Measurements from ENCODE around the gene LEFTY1. TPM values are rescaled to one million over a fixed set of nuclear protein-coding genes. Genes with fewer than 3 reads are reported as not detected.
"Not testable (repeated sequence)": the region's sequence is repeated elsewhere in the genome, so short reads cannot be mapped to it uniquely, and the experiment has no call there.

The LEFTY1 gene
- total and polyA plus RNA-seq, 5 donors from 2014 or later, result 0.13 to 0.39 (median 0.17) TPM; not detected in 2

DNA sequence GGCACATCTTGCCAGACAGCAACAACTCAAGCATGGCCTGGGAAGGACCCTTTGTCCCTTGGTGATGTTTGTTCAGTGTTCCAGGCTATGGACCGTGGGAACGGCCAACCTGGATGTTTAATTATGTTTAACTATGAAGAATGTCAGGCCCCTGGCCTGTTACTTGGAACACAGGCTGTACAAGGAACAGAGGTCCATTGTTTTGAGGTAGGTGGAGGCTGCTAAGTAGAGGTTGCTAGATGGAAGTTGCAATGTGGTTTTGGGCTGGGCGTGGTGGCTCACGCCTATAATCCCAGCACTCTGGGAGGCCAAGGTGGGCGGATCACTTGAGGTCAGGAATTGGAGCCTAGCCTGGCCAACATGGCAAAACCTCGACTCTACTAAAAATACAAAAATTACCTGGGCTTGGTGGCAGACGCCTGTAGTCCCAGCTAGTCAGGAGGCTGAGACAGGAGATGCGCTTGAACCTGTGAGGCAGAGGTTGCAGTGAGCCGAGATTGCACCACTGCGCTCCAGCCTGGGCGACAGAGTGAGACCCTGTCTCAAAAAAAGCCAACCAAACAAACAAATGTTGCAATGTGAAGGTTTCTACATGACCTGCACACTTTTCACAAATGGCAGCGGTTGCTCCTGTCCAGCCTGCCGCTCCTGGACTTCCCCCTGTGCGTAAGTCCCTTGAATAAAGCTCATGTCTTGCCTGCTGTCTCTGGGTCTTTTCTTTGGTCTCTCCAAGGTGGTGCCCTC lies 2.5 kb upstream of the LEFTY1 start:
- Mint-ChIP-seq H3K27ac (peak overlapping the region in 2 of 3 donors; percentile 35 to 80), H3K4me1 (peaks cover 2 to 49% (median 12%) of the 10 kb centered on the region in 4 donors), H3K9me3 (no peaks in the 10 kb centered on the region), H3K36me3 (no peaks in the 10 kb centered on the region), H3K27me3 (no peaks in the 10 kb centered on the region), H3K4me3 (no peak overlapping the region)
- DNase-seq, result no peak
- Histone ChIP-seq H3K4me3 (ENCODE audit: low read depth, low read length) (no peak overlapping the region), H3K27me3 (ENCODE audit: control insufficient read depth, insufficient read depth, low read length) (no peaks in the 10 kb centered on the region), H3K9me3 (ENCODE audit: control insufficient read depth in 2 of 2, low read length in 2 of 2) (no peaks in the 10 kb centered on the region), H3K27ac (ENCODE audit: insufficient read depth, low read length, poor library complexity, severe bottlenecking) (no peak overlapping the region), H3K36me3 (ENCODE audit: control insufficient read depth, insufficient read depth, low read length) (no peaks in the 10 kb centered on the region), H3K4me1 (ENCODE audit: control insufficient read depth, insufficient read depth, low read length, poor library complexity, severe bottlenecking) (peaks cover 11% of the 10 kb centered on the region)
- no peak for ATAC-seq (ENCODE audit: low read depth in 2 of 2)

DNA sequence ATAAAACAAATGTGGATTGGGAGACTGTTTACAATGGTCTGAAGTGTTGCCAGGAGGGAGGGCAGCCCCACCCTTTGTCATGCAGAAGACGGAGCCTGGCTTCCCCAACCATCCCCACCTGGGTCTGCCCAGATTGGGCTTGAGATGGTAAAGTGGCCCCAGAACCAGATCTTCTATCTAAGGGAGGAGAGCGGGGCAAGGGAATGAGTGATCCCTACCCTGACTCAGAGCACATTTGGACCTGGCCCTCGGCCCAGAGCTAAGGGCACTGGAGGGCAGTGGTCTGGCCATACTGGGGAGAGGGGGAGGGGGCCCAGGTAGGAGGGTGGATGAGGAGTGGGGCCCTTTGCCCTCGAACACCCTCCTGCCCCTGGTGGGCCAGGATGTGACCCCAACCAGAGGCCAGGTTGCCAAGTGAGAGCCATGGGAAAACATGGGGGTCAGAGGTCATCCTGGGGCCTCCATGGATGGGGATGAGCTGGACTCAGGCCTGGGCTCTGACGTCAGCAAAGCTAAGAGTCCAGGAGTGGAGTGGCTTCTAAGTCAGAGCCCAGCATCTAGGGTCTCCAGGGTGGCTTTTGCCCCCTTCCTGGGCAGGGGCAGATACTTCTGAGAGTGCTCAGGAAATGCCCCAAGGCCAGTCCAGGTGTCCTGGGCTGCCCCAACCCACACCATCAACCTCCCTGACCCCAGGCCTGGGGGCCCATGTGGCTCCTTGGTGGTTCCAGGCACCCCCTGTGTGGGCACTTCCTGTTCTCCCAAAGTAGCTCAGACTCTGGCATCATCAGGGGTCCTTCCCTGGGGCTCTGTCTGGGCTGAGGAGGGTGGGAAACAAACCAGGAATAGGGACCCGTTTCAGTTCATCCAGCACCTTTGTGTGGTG lies 1.6 kb upstream of the LEFTY1 start:
- Histone ChIP-seq H3K36me3 (ENCODE audit: control insufficient read depth, insufficient read depth, low read length) (no peaks in the 10 kb centered on the region), H3K27ac (ENCODE audit: insufficient read depth, low read length, poor library complexity, severe bottlenecking) (no peak overlapping the region), H3K4me1 (ENCODE audit: control insufficient read depth, insufficient read depth, low read length, poor library complexity, severe bottlenecking) (peaks cover 4% of the 10 kb centered on the region), H3K9me3 (ENCODE audit: control insufficient read depth in 2 of 2, low read length in 2 of 2) (no peaks in the 10 kb centered on the region), H3K27me3 (ENCODE audit: control insufficient read depth, insufficient read depth, low read length) (no peaks in the 10 kb centered on the region), H3K4me3 (ENCODE audit: low read depth, low read length) (no peak overlapping the region)
- Mint-ChIP-seq H3K9me3 (no peaks in the 10 kb centered on the region), H3K4me3 (no peak overlapping the region), H3K4me1 (peaks cover 1 to 41% (median 9%) of the 10 kb centered on the region in 4 donors), H3K27me3 (no peaks in the 10 kb centered on the region), H3K36me3 (no peaks in the 10 kb centered on the region), H3K27ac (peak overlapping the region in 1 of 3 donors; percentile 38)
- ATAC-seq (ENCODE audit: low read depth in 2 of 2) (no peak), DNase-seq (no peak)

DNA sequence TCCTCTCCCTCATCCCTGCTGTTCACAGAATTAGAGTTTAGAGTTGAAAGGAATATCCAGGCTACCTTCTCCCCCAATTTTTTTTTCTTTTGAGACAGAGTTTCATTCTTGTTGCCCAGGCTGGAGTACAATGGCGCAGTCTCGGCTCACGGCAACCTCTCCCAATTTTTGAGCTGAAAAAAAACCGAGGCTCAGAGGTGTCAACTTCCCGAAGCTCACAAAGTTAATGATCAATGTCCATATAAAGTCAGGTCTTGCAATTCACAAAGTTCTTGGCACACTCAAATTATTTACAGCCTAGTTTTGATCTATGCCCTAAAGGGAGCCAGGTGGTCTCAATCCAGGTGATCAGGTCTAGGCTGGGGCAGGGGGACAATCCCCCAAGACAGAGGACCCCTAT lies 797 bp upstream of the LEFTY1 start:
- peaks cover 4% of the 10 kb centered on the region for H3K4me1 ChIP-seq (ENCODE audit: control insufficient read depth, insufficient read depth, low read length, poor library complexity, severe bottlenecking)
- no peak overlapping the region for H3K4me3 ChIP-seq (ENCODE audit: low read depth, low read length)
- H3K9me3 ChIP-seq (ENCODE audit: control insufficient read depth in 2 of 2, low read length in 2 of 2), result no peaks in the 10 kb centered on the region
- no peaks in the 10 kb centered on the region for H3K27me3 Mint-ChIP-seq
- ATAC-seq (ENCODE audit: low read depth in 2 of 2) (no peak), DNase-seq (no peak)
- peaks cover 1 to 37% (median 9%) of the 10 kb centered on the region in 4 donors for H3K4me1 Mint-ChIP-seq
- H3K36me3 ChIP-seq (ENCODE audit: control insufficient read depth, insufficient read depth, low read length), result no peaks in the 10 kb centered on the region
- H3K27me3 ChIP-seq (ENCODE audit: control insufficient read depth, insufficient read depth, low read length), result no peaks in the 10 kb centered on the region
- no peak overlapping the region for H3K27ac Mint-ChIP-seq
- no peak overlapping the region for H3K27ac ChIP-seq (ENCODE audit: insufficient read depth, low read length, poor library complexity, severe bottlenecking)
- H3K4me3 Mint-ChIP-seq, result no peak overlapping the region
- no peaks in the 10 kb centered on the region for H3K36me3 Mint-ChIP-seq
- peaks cover 0 to 2% (median 0%) of the 10 kb centered on the region in 7 donors for H3K9me3 Mint-ChIP-seq

DNA sequence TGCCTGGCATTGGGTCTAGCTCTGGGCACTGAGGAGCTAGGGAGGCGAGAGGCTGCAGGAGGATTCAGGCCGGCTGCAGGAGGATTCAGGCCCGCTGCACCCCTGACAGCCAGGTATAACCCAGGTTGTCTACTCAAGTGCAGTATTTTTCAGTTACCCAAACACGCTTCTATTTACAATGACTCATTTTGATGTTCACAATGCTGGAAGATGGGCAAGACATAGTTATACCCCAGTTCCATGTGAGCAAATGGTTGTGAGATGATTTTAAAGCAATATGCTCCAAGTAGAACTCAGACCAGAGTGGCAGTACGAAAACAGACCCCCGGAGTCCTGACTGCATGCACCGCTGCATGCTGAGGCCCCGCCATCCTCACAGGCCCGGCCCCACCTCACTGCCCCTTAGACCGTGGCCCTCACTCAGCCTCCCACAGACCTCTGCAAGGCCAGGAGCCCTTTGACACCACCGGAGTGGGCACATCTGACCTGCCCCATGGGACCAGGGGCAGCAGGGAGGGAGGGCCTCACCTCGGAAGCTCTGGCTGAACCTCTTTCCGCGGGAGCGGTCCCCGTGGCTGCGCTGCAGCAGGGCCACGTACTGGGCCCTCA lies 553 bp downstream of the LEFTY1 start:
- Histone ChIP-seq H3K4me3 (ENCODE audit: low read depth, low read length) (no peak overlapping the region), H3K36me3 (ENCODE audit: control insufficient read depth, insufficient read depth, low read length) (no peaks in the 10 kb centered on the region), H3K4me1 (ENCODE audit: control insufficient read depth, insufficient read depth, low read length, poor library complexity, severe bottlenecking) (peaks cover 10% of the 10 kb centered on the region), H3K27me3 (ENCODE audit: control insufficient read depth, insufficient read depth, low read length) (no peaks in the 10 kb centered on the region), H3K9me3 (ENCODE audit: control insufficient read depth in 2 of 2, low read length in 2 of 2) (no peaks in the 10 kb centered on the region), H3K27ac (ENCODE audit: insufficient read depth, low read length, poor library complexity, severe bottlenecking) (no peak overlapping the region)
- H3K9me3 Mint-ChIP-seq, result peaks cover 0 to 2% (median 0%) of the 10 kb centered on the region in 7 donors
- no peak for DNase-seq
- H3K27ac Mint-ChIP-seq, result peak overlapping the region in 2 of 3 donors; percentile 36 to 65
- no peak for ATAC-seq (ENCODE audit: low read depth in 2 of 2)
- peak overlapping the region in 1 of 4 donors; percentile 38 for H3K4me3 Mint-ChIP-seq
- H3K27me3 Mint-ChIP-seq, result no peaks in the 10 kb centered on the region
- H3K4me1 Mint-ChIP-seq, result peaks cover 0 to 35% (median 4%) of the 10 kb centered on the region in 4 donors
- H3K36me3 Mint-ChIP-seq, result no peaks in the 10 kb centered on the region

DNA sequence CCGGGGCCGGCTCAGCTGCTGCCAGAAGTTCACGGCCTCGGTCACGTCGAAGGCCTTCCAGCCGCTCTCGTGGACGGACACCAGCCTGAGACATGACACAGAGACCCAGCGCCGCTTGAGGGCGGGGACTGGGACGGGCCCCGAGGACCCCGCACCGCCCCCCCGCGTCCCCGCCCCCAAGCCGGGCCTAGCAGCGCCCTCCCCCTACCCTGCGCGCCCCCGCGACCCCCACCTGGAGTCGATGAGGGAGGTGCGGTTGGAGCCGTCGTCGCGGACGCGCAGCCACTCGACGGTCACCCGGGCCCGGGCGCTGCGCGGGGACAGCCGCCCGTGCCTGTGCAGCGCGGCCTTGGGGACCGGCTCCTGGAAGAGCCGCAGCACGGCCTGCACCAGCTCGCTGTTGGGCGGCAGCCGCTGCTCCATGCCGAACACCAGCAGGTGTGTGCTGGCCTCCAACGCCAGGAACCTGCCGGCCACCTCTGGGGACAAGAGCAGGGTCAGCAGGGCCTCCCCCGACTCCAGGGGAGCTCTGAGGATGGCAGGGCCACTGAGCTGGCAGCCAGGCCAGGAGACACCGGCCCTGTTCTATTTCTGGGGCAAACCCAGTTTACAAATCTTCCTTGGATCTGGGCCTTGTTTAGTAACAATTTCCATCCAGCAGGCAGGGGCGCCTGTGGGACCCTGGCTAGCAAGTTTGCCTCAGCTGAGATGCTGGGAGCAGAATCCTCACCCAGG lies 1.2 kb downstream of the LEFTY1 start:
- H3K27me3 ChIP-seq (ENCODE audit: control insufficient read depth, insufficient read depth, low read length); H3K9me3 Mint-ChIP-seq; H3K36me3 Mint-ChIP-seq; H3K36me3 ChIP-seq (ENCODE audit: control insufficient read depth, insufficient read depth, low read length); H3K9me3 ChIP-seq (ENCODE audit: control insufficient read depth in 2 of 2, low read length in 2 of 2); H3K27ac ChIP-seq (ENCODE audit: insufficient read depth, low read length, poor library complexity, severe bottlenecking); ATAC-seq (ENCODE audit: low read depth in 2 of 2); H3K27me3 Mint-ChIP-seq; H3K4me3 ChIP-seq (ENCODE audit: low read depth, low read length); DNase-seq: not testable (repeated sequence)
- peaks cover 0 to 39% (median 6%) of the 10 kb centered on the region in 4 donors for H3K4me1 Mint-ChIP-seq
- H3K4me1 ChIP-seq (ENCODE audit: control insufficient read depth, insufficient read depth, low read length, poor library complexity, severe bottlenecking), result peaks cover 13% of the 10 kb centered on the region
- peak overlapping the region in 2 of 3 donors; percentile 36 to 65 for H3K27ac Mint-ChIP-seq
- H3K4me3 Mint-ChIP-seq, result peak overlapping the region in 2 of 4 donors; percentile 38 to 74

DNA sequence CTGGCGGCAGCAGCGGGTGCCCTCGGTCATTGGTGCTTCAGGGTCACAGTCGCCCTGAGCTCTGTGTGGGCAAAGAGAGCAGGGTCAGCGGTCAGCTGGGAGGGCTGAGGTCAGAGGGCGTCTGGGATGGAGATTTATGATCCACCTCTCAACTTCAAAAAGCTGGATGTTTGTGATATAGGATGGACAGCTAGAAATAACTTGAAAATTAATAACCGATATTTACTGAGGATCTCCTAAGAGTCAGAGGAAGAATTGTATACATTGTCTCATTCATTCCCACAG lies 2.0 kb downstream of the LEFTY1 start:
- peaks cover 0 to 39% (median 6%) of the 10 kb centered on the region in 4 donors for H3K4me1 Mint-ChIP-seq
- no peak overlapping the region for H3K4me3 ChIP-seq (ENCODE audit: low read depth, low read length)
- no peaks in the 10 kb centered on the region for H3K27me3 Mint-ChIP-seq
- H3K36me3 Mint-ChIP-seq, result no peaks in the 10 kb centered on the region
- peaks cover 13% of the 10 kb centered on the region for H3K4me1 ChIP-seq (ENCODE audit: control insufficient read depth, insufficient read depth, low read length, poor library complexity, severe bottlenecking)
- H3K27ac Mint-ChIP-seq, result no peak overlapping the region
- no peaks in the 10 kb centered on the region for H3K27me3 ChIP-seq (ENCODE audit: control insufficient read depth, insufficient read depth, low read length)
- H3K4me3 Mint-ChIP-seq, result peak overlapping the region in 2 of 4 donors; percentile 74 to 81
- H3K27ac ChIP-seq (ENCODE audit: insufficient read depth, low read length, poor library complexity, severe bottlenecking), result no peak overlapping the region
- H3K9me3 ChIP-seq (ENCODE audit: control insufficient read depth in 2 of 2, low read length in 2 of 2), result no peaks in the 10 kb centered on the region
- no peaks in the 10 kb centered on the region for H3K36me3 ChIP-seq (ENCODE audit: control insufficient read depth, insufficient read depth, low read length)
- peaks cover 0 to 2% (median 0%) of the 10 kb centered on the region in 7 donors for H3K9me3 Mint-ChIP-seq
- DNase-seq, result no peak
- ATAC-seq (ENCODE audit: low read depth in 2 of 2), result no peak
